Prostate gland (tissue), 2 donors: Measurements from ENCODE around the gene RANBP3.

ENCODE experiments used
- CTCF ChIP-seq, 4 experiments: fragments of 200-600 bp in 2 of 4; fragments of 450-650 bp in 2 of 4; sonication (generic) in 2 of 4; IDR thresholded peaks; 1 replicate in 3 of 4; 2 replicates in 1 of 4; pipeline ENCODE4 v1.5.1; 2016 to 2019; ENCODE audit warnings: antibody characterized with exemption in 4 of 4, mild to moderate bottlenecking in 2 of 4, moderate library complexity in 2 of 4
- POLR2AphosphoS5 ChIP-seq: sonication (generic); formaldehyde crosslinking; IDR thresholded peaks from one replicate; pipeline ENCODE4 v1.6.1; 2017; ENCODE audit warnings: antibody characterized with exemption

DNA sequence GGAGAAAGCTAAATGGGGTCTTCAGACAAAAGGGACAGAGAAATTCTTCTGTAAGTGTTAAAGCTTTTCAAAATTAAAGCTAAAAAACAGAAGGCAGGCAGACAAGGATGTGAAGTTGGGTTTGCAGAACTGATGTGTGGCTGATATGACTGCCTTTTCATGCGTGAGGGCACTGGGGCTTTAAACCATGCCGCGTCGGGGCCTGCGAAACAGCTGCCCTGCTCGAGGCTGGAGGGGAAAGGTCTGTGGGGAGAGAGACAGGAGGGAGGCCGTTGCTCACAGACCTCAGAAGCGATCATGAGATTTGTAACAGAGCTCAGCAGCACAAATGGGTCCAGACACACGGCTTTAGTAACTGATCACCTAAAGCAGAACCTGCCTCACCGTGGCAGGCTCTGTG is 40.4 kb downstream of the RANBP3 start:
- no peak for TF ChIP-seq CTCF (IDR thresholded peaks at IDR 0.05)
- no peak for TF ChIP-seq POLR2AphosphoS5
